ENCODE data around the gene CRYBG1.

CRYBG1 gene

GRCh38 chr6:106377061-106377540 lies 16.6 kb downstream of the CRYBG1 start:
- TF ChIP-seq ZFX (IDR thresholded peaks at IDR 0.05) = no peak
- TF ChIP-seq CTCF (conservative IDR thresholded peaks at IDR 0.05) = no peak
- no peak overlapping the region for H3K27ac ChIP-seq

GRCh38 chr6:106379951-106380350 lies 19.4 kb downstream of the CRYBG1 start:
- H3K27ac ChIP-seq = no peak overlapping the region
- no peak for TF ChIP-seq CTCF (conservative IDR thresholded peaks at IDR 0.05)
- TF ChIP-seq ZFX (IDR thresholded peaks at IDR 0.05) = no peak

- no peak overlapping the region for H3K27ac ChIP-seq
- TF ChIP-seq ZFX (IDR thresholded peaks at IDR 0.05) = no peak
- TF ChIP-seq CTCF (conservative IDR thresholded peaks at IDR 0.05) = no peak
Observed at GRCh38 chr6:106380407-106380806, 19.9 kb downstream of the CRYBG1 start.

- no peak overlapping the region for H3K27ac ChIP-seq
- no peak for TF ChIP-seq CTCF (conservative IDR thresholded peaks at IDR 0.05)
- no peak for TF ChIP-seq ZFX (IDR thresholded peaks at IDR 0.05)
Observed at GRCh38 chr6:106381223-106381622, 20.7 kb downstream of the CRYBG1 start.

- no peak for TF ChIP-seq ZFX (IDR thresholded peaks at IDR 0.05)
- no peak for TF ChIP-seq CTCF (conservative IDR thresholded peaks at IDR 0.05)
- H3K27ac ChIP-seq = no peak overlapping the region
Observed at GRCh38 chr6:106381881-106382280, 21.4 kb downstream of the CRYBG1 start.

GRCh38 chr6:106383573-106383972 lies 23.1 kb downstream of the CRYBG1 start:
- no peak for TF ChIP-seq ZFX (IDR thresholded peaks at IDR 0.05)
- TF ChIP-seq CTCF (conservative IDR thresholded peaks at IDR 0.05) = no peak
- no peak overlapping the region for H3K27ac ChIP-seq

- H3K27ac ChIP-seq = no peak overlapping the region
- TF ChIP-seq ZFX (IDR thresholded peaks at IDR 0.05) = no peak
- TF ChIP-seq CTCF (conservative IDR thresholded peaks at IDR 0.05) = no peak
Observed at GRCh38 chr6:106385530-106385929, 25.0 kb downstream of the CRYBG1 start.
